GM18868 (cell line): Measurements from ENCODE around the gene ANKRD11.
A peak's percentile ranks its signal among the peaks of the same experiment; 100 is the strongest.
"Not testable (repeated sequence)": the region's sequence is repeated elsewhere in the genome, so short reads cannot be mapped to it uniquely, and the experiment has no call there.

Experiments
- ATAC-seq: cut with Tn5 transposase; IDR thresholded peaks from one replicate; pipeline ENCODE4 v1.9.1; 2021; ENCODE audit warnings: mild to moderate bottlenecking, moderate library complexity; ENCODE audit not compliant: unreplicated experiment

ANKRD11 gene

GRCh38 chr16:89482150-89482816 is 8.1 kb downstream of the ANKRD11 start:
- ATAC-seq, result no peak

GRCh38 chr16:89481356-89481955 is 8.9 kb downstream of the ANKRD11 start:
- ATAC-seq, result no peak

- ATAC-seq, result no peak
Observed at GRCh38 chr16:89478576-89479221, 11.7 kb downstream of the ANKRD11 start.

- peak; percentile 82 for ATAC-seq
Observed at GRCh38 chr16:89476811-89477261, 13.5 kb downstream of the ANKRD11 start.

- peak; percentile 14 for ATAC-seq
Observed at GRCh38 chr16:89476379-89476778, 14.0 kb downstream of the ANKRD11 start.

GRCh38 chr16:89475144-89475543 is 15.2 kb downstream of the ANKRD11 start:
- no peak for ATAC-seq

GRCh38 chr16:89473791-89474414 is 16.5 kb downstream of the ANKRD11 start:
- no peak for ATAC-seq

GRCh38 chr16:89473136-89473712 is 17.1 kb downstream of the ANKRD11 start:
- no peak for ATAC-seq

- no peak for ATAC-seq
Observed at GRCh38 chr16:89472711-89473075, 17.7 kb downstream of the ANKRD11 start.

- ATAC-seq, result no peak
Observed at GRCh38 chr16:89467382-89467781, 23.0 kb downstream of the ANKRD11 start.

GRCh38 chr16:89466920-89467319 is 23.4 kb downstream of the ANKRD11 start:
- no peak for ATAC-seq

- ATAC-seq, result not testable (repeated sequence)
Observed at GRCh38 chr16:89463312-89463711, 27.0 kb downstream of the ANKRD11 start.

- not testable (repeated sequence) for ATAC-seq
Observed at GRCh38 chr16:89462639-89463038, 27.7 kb downstream of the ANKRD11 start.

GRCh38 chr16:89461890-89462289 is 28.5 kb downstream of the ANKRD11 start:
- not testable (repeated sequence) for ATAC-seq

GRCh38 chr16:89460556-89460955 is 29.8 kb downstream of the ANKRD11 start:
- ATAC-seq, result no peak

GRCh38 chr16:89458967-89459366 is 31.4 kb downstream of the ANKRD11 start:
- ATAC-seq, result no peak

GRCh38 chr16:89458551-89458950 is 31.8 kb downstream of the ANKRD11 start:
- no peak for ATAC-seq

GRCh38 chr16:89456419-89456959 is 33.9 kb downstream of the ANKRD11 start:
- ATAC-seq, result no peak

- no peak for ATAC-seq
Observed at GRCh38 chr16:89455692-89456091, 34.7 kb downstream of the ANKRD11 start.

- ATAC-seq, result no peak
Observed at GRCh38 chr16:89455178-89455577, 35.2 kb downstream of the ANKRD11 start.
